Hepatocyte (in vitro differentiated cells): ENCODE data around the gene TBC1D22B. TPM values are rescaled to one million over a fixed set of nuclear protein-coding genes. Genes with fewer than 3 reads are reported as not detected.

ENCODE experiments used
- DNase-seq: peaks from one replicate; pipeline ENCODE4 v3.0.0-alpha.2; 2016; ENCODE audit warnings: low spot score
- H2AFZ ChIP-seq: fragments of 200-600 bp; sonication (generic); 2 replicates; pipeline ENCODE4 v1.6.0; 2016; ENCODE audit warnings: antibody characterized with exemption, mild to moderate bottlenecking
- H3K27ac ChIP-seq: fragments of 200-600 bp; sonication (generic); 2 replicates; pipeline ENCODE4 v1.5.1; 2016; ENCODE audit warnings: mild to moderate bottlenecking
- H3K27me3 ChIP-seq: fragments of 200-600 bp; sonication (generic); 2 replicates; pipeline ENCODE4 v1.6.1; 2016
- H3K36me3 ChIP-seq: fragments of 200-600 bp; sonication (generic); replicated peaks from 2 replicates; pipeline ENCODE4 v1.5.1; 2016; ENCODE audit warnings: low read depth; ENCODE audit not compliant: insufficient read depth
- H3K4me1 ChIP-seq: fragments of 200-600 bp; sonication (generic); 2 replicates; pipeline ENCODE4 v1.5.1; 2016; ENCODE audit warnings: mild to moderate bottlenecking, moderate library complexity; ENCODE audit not compliant: insufficient read depth
- H3K4me2 ChIP-seq: fragments of 200-600 bp; sonication (generic); 2 replicates; pipeline ENCODE4 v1.6.0; 2016
- H3K4me3 ChIP-seq: fragments of 200-600 bp; sonication (generic); 2 replicates; pipeline ENCODE4 v1.5.1; 2016; ENCODE audit warnings: mild to moderate bottlenecking
- H3K79me2 ChIP-seq: fragments of 200-600 bp; sonication (generic); 2 replicates; pipeline ENCODE4 v1.6.0; 2017; ENCODE audit warnings: mild to moderate bottlenecking
- H3K9me2 ChIP-seq: fragments of 200-600 bp; sonication (generic); replicated peaks from 2 replicates; pipeline ENCODE4 v1.6.0; 2017; ENCODE audit warnings: mild to moderate bottlenecking; ENCODE audit not compliant: insufficient read depth
- H3K9me3 ChIP-seq: fragments of 200-600 bp; sonication (generic); 2 replicates; pipeline ENCODE4 v1.5.1; 2016; ENCODE audit warnings: low read depth, mild to moderate bottlenecking
- H4K20me1 ChIP-seq: fragments of 200-600 bp; sonication (generic); 2 replicates; pipeline ENCODE4 v1.6.0; 2016; ENCODE audit warnings: mild to moderate bottlenecking; ENCODE audit not compliant: insufficient read depth, poor library complexity, severe bottlenecking
- CTCF ChIP-seq: fragments of 200-600 bp; sonication (generic); IDR thresholded peaks from 2 replicates; pipeline ENCODE4 v1.5.1; 2016; ENCODE audit warnings: antibody characterized with exemption, mild to moderate bottlenecking; ENCODE audit not compliant: poor library complexity
- EZH2 ChIP-seq: fragments of 200-600 bp; sonication (generic); IDR thresholded peaks from 2 replicates; pipeline ENCODE4 v1.6.1; 2016; ENCODE audit warnings: antibody characterized with exemption, mild to moderate bottlenecking, borderline replicate concordance
- EZH2phosphoT487 ChIP-seq: fragments of 200-600 bp; sonication (generic); IDR thresholded peaks from one replicate; pipeline ENCODE4 v1.6.1; 2018; ENCODE audit warnings: antibody characterized with exemption, mild to moderate bottlenecking, low read depth, moderate library complexity; ENCODE audit not compliant: unreplicated experiment, severe bottlenecking
- WGBS: methylation state at CpG from one replicate; pipeline ENCODE4 v1.1.6; 2016; ENCODE audit warnings: low lambda C conversion rate; ENCODE audit errors: missing lambda C conversion rate; 5-methylcytosine and 5-hydroxymethylcytosine counted together
- polyA plus RNA-seq: library from polyadenylated mRNA; unstranded; fragments of >200 nt; fragmentation: Nextera tagmentation; extraction: Ambion mirVana; gene quantifications from 2 replicates; pipeline ENCODE4 v1.2.1, GENCODE V29; 2016
- total RNA-seq: library from RNA; depleted of rRNA; stranded (reverse); fragments of >200 nt; gene quantifications from 2 replicates; pipeline ENCODE4 v1.2.3, GENCODE V29; 2014

TBC1D22B gene
- total and polyA plus RNA-seq, 2 experiments from 2014 or later = 5.2 to 8.2 TPM

GRCh38 chr6:37244430-37245310 is 12.9 kb upstream of the TBC1D22B start:
- Histone ChIP-seq H3K36me3 (no peaks in the 10 kb centered on the region), H3K9me3 (no peaks in the 10 kb centered on the region), H4K20me1 (no peaks in the 10 kb centered on the region), H2AFZ (no peak overlapping the region), H3K9me2 (no peaks in the 10 kb centered on the region), H3K4me3 (no peak overlapping the region), H3K4me1 (peaks cover 26% of the 10 kb centered on the region), H3K27me3 (no peaks in the 10 kb centered on the region), H3K27ac (peak overlapping the region; percentile 93), H3K4me2 (peak overlapping the region; percentile 5), H3K79me2 (no peaks in the 10 kb centered on the region)
- peak; percentile 83 for DNase-seq
- no peak for TF ChIP-seq CTCF
- TF ChIP-seq EZH2 = no peak
- no peak for TF ChIP-seq EZH2phosphoT487
- WGBS = 67% methylated on average over 6 of the region's 6 CpGs

- no peak for DNase-seq
- no peaks in the 10 kb centered on the region for H3K4me1 ChIP-seq
- H2AFZ ChIP-seq = no peak overlapping the region
- H3K4me3 ChIP-seq = no peak overlapping the region
- 79% methylated on average over 4 of the region's 4 CpGs for WGBS
- no peak overlapping the region for H3K4me2 ChIP-seq
- H3K9me3 ChIP-seq = no peaks in the 10 kb centered on the region
- no peaks in the 10 kb centered on the region for H3K79me2 ChIP-seq
- no peak overlapping the region for H3K27ac ChIP-seq
- no peaks in the 10 kb centered on the region for H3K36me3 ChIP-seq
- no peak for TF ChIP-seq EZH2
- no peak for TF ChIP-seq EZH2phosphoT487
- TF ChIP-seq CTCF = no peak
- H4K20me1 ChIP-seq = no peaks in the 10 kb centered on the region
- H3K27me3 ChIP-seq = no peaks in the 10 kb centered on the region
- no peaks in the 10 kb centered on the region for H3K9me2 ChIP-seq
These were observed 6.3 kb upstream of the TBC1D22B start for GRCh38 chr6:37251211-37251780.

- Histone ChIP-seq H3K4me2 (no peak overlapping the region), H3K27me3 (no peaks in the 10 kb centered on the region), H3K9me3 (no peaks in the 10 kb centered on the region), H3K4me3 (no peak overlapping the region), H3K79me2 (peaks cover 4% of the 10 kb centered on the region), H3K4me1 (peaks cover 1% of the 10 kb centered on the region), H3K9me2 (no peaks in the 10 kb centered on the region), H3K36me3 (no peaks in the 10 kb centered on the region), H3K27ac (no peak overlapping the region), H4K20me1 (no peaks in the 10 kb centered on the region), H2AFZ (no peak overlapping the region)
- DNase-seq = no peak
- TF ChIP-seq EZH2phosphoT487 = no peak
These were observed 4.0 kb upstream of the TBC1D22B start for GRCh38 chr6:37253486-37254007.

GRCh38 chr6:37254881-37255280 is 2.7 kb upstream of the TBC1D22B start:
- DNase-seq = no peak
- no peaks in the 10 kb centered on the region for H3K27me3 ChIP-seq
- no peaks in the 10 kb centered on the region for H4K20me1 ChIP-seq
- H3K4me1 ChIP-seq = peaks cover 6% of the 10 kb centered on the region
- no peak overlapping the region for H3K4me2 ChIP-seq
- no peak overlapping the region for H3K4me3 ChIP-seq
- H3K9me2 ChIP-seq = no peaks in the 10 kb centered on the region
- peaks cover 18% of the 10 kb centered on the region for H3K79me2 ChIP-seq
- no peaks in the 10 kb centered on the region for H3K9me3 ChIP-seq
- no peak overlapping the region for H2AFZ ChIP-seq
- 81% methylated on average over 5 of the region's 5 CpGs for WGBS
- no peaks in the 10 kb centered on the region for H3K36me3 ChIP-seq
- TF ChIP-seq EZH2 = no peak
- TF ChIP-seq CTCF = no peak
- TF ChIP-seq EZH2phosphoT487 = no peak
- H3K27ac ChIP-seq = no peak overlapping the region
